ENCODE data around the gene PHACTR1.

- TF ChIP-seq POLR2AphosphoS5 (IDR thresholded peaks at IDR 0.05; ENCODE audit: low read depth, low read length): no peak
- TF ChIP-seq POLR2A (IDR thresholded peaks at IDR 0.05; ENCODE audit: low read depth, low read length): no peak
- no peak for TF ChIP-seq PAX5 (IDR thresholded peaks at IDR 0.05; ENCODE audit: insufficient read depth, low read length, severe bottlenecking)
These were observed 789 bp downstream of the PHACTR1 start for GRCh38 chr6:12717356-12717755.

All from GM12891 (cell line).